RKO (cell line): Measurements from ENCODE around the gene PRAMEF2.
A peak's percentile ranks its signal among the peaks of the same experiment; 100 is the strongest.
"Not testable (repeated sequence)": the region's sequence is repeated elsewhere in the genome, so short reads cannot be mapped to it uniquely, and the experiment has no call there.

Experiments
- DNase-seq: peaks from one replicate; pipeline ENCODE4 v3.0.0-alpha.2; 2016; ENCODE audit warnings: low spot score

PRAMEF2 gene

GRCh38 chr1:12856786-12857185, at the start of gene PRAMEF2:
PRAMEF2 (plus strand) TSS chr1:12857086; CDS start chr1:12859010, 1,924 bp downstream.
- DNase-seq = not testable (repeated sequence)

GRCh38 chr1:12809933-12810332, 47.0 kb upstream of the PRAMEF2 start:
- DNase-seq = no peak

GRCh38 chr1:12810691-12811408, 46.0 kb upstream of the PRAMEF2 start:
- DNase-seq = peak; percentile 16

- no peak for DNase-seq
Measured at GRCh38 chr1:12811409-12811784, 45.5 kb upstream of the PRAMEF2 start.

- not testable (repeated sequence) for DNase-seq
Measured at GRCh38 chr1:12819061-12819460, 37.8 kb upstream of the PRAMEF2 start.

- not testable (repeated sequence) for DNase-seq
Measured at GRCh38 chr1:12831310-12831709, 25.6 kb upstream of the PRAMEF2 start, which contains the start of gene PRAMEF11. PRAMEF11 (minus strand) TSS chr1:12831410; CDS start chr1:12828789, 2,621 bp downstream.

- DNase-seq = not testable (repeated sequence)
Measured at GRCh38 chr1:12833251-12833650, 23.6 kb upstream of the PRAMEF2 start.

- not testable (repeated sequence) for DNase-seq
Measured at GRCh38 chr1:12848620-12849019, 8.3 kb upstream of the PRAMEF2 start, which contains the start of gene HNRNPCL1. HNRNPCL1 (minus strand) TSS chr1:12848720; CDS start chr1:12848289, 431 bp downstream.

- peak; percentile 59 for DNase-seq
Measured at GRCh38 chr1:12851779-12852178, 5.1 kb upstream of the PRAMEF2 start.

- DNase-seq = not testable (repeated sequence)
Measured at GRCh38 chr1:12863131-12863880, 6.4 kb downstream of the PRAMEF2 start.

- DNase-seq = not testable (repeated sequence)
Measured at GRCh38 chr1:12878453-12878852, 21.6 kb downstream of the PRAMEF2 start.

- not testable (repeated sequence) for DNase-seq
Measured at GRCh38 chr1:12886101-12886500, 29.2 kb downstream of the PRAMEF2 start, which contains the start of gene PRAMEF4. PRAMEF4 (minus strand) TSS chr1:12886201; CDS start chr1:12883394, 2,807 bp downstream.

- not testable (repeated sequence) for DNase-seq
Measured at GRCh38 chr1:12898170-12898569, 41.3 kb downstream of the PRAMEF2 start, which contains the start of gene PRAMEF10. PRAMEF10 (minus strand) TSS chr1:12898270; CDS start chr1:12895847, 2,423 bp downstream.

GRCh38 chr1:12899186-12899585, 42.3 kb downstream of the PRAMEF2 start:
- DNase-seq = not testable (repeated sequence)

GRCh38 chr1:12903793-12904572, 47.1 kb downstream of the PRAMEF2 start:
- DNase-seq = not testable (repeated sequence)
